Stimulated activated CD4-positive, alpha-beta T cell treated with anti-CD3 and anti-CD28 coated beads, Interleukin-4, amount 100 ng/mL, for 4 hours (primary cell): ENCODE data around the gene PRPF31.

Experiments
- DNase-seq, 2 experiments: peaks; one replicate each; pipeline ENCODE4 v3.0.0-alpha.2; 2020

The PRPF31 gene

DNA sequence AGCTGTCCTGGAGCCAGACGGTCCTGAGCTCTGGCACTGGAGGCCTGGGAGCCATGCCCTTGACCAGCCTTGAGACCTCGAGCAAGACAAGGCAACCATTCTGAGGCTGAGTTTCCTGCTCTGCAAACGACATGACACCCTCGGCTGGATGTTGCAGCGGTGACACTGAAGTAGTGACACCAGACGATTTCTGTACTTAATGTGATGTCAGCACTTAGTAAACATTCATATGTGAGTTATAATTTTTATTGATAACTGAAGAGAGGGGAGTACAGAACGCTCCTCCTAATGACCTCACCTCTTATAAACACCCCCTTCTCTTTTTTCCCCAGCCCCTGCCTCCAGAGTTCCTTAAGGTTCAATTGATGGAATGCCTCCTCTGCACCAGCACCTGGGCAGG, 7.1 kb upstream of the PRPF31 start:
- no peak for DNase-seq

DNA sequence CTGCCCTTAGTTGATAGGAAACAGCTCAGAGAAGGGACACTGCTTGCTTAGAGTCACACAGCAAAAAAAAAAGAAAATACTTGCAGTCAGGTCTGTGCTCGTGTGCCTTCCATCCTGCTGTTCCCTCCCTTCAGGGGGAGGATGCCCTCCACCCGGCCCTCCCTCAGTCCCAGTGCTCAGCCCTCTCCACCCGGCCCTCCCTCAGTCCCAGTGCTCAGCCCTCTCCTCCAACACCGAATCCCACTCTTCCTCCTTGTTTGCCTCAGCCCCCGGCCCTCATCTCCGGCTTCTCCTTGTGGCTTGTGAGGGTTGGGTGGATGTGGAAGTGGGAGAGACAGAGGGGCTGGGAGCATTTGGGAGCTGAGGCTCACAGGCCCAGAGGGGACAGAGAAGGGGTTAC, 5.9 kb upstream of the PRPF31 start:
- no peak for DNase-seq

DNA sequence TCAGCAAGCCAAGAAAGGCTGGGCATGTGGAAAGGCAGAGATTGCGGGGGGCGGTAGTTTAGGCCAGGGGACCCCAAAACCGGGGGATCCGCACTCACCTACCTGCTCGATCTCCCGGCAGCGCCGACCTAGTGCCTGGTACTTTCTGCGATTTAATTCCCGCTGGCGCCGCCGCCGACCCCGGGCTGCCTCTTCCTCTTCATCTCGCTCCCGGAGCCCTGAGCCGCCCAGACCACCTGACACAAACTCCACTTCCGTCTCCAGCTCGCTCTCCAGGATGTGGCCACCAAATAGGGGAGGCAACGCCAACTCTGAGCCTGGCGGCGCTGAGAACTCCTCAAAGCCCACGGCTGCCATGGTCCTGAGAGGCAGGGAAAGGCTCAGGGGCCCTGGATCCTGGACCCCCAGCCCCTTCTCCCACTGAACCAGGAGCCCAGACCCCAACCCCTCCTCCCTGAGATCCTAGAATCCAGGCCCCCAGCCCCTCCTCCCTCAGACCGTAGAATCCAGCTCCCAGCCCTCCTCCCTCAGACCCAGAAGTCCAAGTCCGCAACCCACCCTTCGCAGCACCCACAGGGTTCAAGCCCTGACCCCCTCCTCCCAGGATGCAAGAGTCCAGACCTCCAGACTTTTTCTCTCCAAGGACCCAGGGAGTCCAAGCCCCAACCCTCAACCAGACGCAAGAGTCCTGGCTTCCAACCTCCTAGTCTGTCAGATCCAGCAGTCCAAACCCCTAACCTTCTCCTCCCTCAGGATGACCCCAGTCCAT, 1.0 kb upstream of the PRPF31 start:
- DNase-seq = peak in 1 of 2 experiments; percentile 9

DNA sequence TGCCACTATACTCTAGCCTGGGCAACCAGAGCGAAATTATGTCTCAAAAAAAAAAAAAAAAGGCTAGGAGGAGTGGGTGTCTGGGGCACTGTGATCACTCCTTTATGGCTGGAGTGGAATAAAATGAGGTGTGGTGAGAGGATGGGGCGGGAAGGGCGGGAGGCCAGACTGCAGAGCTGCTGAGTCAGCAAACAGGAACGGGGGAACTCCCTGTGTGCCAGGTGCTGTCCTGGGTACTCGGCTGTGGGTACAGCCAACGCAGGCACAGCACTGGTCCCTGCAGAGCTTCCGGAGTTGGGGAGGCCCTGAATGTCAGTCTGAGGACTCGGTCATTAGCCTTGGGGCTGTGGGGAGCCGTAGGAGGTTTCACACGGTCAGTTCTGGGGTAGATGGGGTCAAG, 5.7 kb downstream of the PRPF31 start:
- DNase-seq = no peak

DNA sequence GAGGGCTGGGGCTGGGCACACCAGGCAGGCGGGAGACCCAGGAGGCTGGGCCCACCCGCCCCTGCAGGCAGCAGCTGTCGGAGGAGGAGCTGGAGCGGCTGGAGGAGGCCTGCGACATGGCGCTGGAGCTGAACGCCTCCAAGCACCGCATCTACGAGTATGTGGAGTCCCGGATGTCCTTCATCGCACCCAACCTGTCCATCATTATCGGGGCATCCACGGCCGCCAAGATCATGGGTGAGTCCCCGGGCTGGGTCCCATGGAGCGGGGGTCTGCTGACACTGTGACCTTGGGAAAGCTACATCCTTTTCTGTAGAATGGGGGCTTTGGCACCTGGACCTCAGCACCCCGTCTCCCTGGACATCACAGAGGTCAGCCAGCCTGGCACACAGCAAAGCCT, 8.1 kb downstream of the PRPF31 start:
- DNase-seq = no peak

DNA sequence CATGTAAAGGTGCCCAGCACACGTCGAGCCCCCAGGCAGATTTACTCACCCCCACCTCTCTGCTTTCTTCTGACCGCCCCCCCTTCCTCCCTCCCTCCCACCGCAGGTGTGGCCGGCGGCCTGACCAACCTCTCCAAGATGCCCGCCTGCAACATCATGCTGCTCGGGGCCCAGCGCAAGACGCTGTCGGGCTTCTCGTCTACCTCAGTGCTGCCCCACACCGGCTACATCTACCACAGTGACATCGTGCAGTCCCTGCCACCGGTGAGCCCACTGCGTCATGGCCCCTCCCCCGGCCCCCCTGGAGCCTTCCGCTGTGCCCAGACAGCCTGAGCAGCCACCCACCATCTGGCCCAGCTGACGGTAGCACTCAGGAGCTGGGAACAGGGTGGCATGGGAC, 8.8 kb downstream of the PRPF31 start:
- DNase-seq = no peak

DNA sequence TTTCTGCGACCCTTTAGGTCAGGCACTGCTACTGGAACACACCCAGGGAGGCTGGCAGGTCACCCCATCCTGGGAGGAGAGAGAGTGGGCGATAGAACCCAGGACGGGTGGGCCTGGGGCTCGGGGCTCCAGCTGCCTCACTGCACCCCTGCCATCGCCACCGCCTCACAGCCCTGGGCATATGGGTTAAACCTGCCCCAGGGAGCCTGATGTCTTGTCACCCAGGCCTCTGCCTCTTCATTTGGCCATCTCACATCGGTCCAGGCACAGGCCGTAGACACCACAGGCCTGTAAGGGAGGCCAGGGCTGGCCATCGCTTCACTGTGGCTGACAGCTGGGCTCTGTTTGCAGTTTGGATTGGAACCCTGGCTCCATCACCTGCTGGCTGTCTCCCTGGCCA, 10.2 kb downstream of the PRPF31 start:
- DNase-seq = no peak

DNA sequence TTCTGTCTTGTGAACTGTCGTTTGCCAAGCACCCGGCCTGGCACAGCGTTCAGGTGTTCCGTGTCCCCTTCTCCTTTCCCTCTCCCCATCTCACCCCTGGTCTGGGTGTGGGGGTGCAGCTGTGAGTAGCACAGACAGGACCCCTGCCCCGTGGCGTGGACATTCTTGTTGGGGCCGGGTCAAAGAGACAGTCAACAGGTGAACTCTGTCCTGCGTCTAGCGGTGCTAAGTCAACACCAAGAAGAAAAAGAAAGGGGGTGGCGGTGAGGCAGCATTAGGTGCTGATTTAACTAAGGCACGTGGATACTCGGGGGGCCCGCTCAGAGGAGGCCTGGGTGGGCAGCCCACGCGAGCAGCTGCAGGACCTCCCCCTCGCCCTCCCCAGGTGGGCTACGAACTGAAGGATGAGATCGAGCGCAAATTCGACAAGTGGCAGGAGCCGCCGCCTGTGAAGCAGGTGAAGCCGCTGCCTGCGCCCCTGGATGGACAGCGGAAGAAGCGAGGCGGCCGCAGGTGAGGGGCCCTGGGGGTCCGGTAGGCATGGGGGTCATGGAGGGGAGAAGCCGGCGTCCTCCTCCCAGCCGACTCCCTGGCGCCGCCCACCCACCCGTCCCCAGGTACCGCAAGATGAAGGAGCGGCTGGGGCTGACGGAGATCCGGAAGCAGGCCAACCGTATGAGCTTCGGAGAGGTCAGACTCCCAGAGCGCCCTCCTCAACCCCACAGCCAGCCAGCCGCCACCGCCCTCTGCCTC, 12.3 kb downstream of the PRPF31 start:
- no peak for DNase-seq

DNA sequence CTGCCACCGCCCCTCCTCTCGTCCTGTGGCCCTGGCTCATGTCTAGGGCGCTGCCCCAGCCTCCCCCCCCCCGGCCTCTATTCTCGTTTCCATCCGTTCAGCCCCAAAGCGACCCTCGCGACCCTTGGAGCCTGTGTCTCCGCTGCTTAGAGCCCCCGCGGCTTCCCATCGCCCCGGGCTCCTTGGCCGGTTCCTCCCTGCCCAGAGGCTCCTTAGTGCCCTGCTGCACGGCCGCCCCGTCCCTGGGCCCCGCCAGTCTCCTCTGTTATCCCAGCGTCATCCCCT, 12.8 kb downstream of the PRPF31 start:
- no peak for DNase-seq

DNA sequence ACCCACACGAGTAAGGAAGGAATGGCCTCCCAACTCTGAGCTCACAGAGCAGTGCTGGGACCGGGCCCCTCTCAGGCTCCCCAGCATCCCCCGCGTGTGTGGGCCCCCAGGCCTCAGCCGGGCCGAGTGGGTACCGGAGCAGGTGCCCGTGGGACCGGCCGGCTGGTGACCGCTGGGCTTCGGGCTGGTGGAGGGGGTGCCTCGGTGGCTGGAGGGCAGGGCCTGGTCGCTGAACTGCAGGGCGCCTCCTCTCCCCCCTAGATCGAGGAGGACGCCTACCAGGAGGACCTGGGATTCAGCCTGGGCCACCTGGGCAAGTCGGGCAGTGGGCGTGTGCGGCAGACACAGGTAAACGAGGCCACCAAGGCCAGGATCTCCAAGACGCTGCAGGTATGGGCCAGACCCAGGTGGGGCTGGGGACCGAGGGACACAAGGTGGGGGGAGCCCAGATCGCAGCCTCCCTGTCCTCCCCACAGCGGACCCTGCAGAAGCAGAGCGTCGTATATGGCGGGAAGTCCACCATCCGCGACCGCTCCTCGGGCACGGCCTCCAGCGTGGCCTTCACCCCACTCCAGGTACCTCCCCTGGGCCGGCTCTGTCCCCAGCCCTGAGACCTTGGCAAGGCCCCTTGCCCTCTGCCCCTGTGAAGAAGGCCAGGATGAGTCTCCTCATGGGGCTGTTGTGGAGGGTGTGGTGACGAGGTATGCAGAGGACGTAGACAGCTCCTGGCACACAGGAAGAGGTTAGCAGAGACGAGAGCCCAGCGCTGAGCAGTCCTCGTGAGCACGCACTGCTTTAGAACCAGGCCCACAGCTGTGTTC, 13.5 kb downstream of the PRPF31 start:
- DNase-seq = no peak

DNA sequence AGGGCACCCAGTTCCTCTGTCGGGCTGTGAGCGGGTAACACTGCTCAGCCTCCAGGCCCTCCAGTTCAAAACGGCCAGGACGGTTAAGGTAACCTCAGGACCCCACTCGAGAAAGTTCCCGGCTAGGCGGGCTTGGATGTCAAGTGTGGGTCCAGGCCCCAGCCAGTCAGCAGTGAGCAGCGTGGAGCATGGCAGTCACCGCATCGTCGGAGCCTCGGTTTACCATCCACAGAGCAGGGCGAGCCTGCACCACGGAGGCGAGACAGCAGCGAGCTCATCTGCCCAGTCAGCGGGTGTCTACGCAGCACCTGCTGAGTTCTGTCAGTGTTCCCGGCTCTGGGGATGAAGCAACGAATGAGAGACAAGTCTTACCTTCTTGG, 14.1 kb downstream of the PRPF31 start:
- no peak for DNase-seq

DNA sequence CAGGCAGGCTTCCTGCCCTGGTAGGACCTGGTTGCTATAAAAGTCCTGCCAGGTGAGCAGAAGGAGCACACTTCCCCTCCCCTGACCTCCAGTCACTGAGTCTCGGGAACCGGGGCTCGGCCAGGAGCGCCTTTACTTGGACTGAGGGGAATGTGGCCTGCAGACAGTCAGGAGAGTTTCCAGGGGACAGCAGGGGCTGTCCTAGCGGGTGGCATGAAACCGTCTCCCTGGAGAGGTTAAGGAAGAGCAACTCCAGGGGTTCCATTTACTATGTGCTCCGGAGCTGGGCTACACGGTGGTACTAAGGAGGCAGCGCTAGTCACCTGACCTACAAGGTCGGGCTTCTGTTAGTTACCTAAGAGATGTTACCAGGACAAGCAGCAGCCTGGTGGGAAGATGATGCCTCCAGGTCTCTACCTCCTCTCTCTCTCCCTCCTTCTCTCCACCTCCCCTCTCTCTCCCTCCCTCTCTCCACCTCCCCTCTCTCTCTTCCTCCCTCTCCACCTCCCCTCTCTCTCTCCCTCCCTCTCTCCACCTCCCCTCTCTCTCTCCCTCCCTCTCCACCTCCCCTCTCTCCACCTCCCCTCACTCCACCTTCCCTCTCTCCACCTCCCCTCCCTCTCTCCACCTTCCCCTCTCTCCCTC, 17.9 kb downstream of the PRPF31 start:
- DNase-seq = no peak

DNA sequence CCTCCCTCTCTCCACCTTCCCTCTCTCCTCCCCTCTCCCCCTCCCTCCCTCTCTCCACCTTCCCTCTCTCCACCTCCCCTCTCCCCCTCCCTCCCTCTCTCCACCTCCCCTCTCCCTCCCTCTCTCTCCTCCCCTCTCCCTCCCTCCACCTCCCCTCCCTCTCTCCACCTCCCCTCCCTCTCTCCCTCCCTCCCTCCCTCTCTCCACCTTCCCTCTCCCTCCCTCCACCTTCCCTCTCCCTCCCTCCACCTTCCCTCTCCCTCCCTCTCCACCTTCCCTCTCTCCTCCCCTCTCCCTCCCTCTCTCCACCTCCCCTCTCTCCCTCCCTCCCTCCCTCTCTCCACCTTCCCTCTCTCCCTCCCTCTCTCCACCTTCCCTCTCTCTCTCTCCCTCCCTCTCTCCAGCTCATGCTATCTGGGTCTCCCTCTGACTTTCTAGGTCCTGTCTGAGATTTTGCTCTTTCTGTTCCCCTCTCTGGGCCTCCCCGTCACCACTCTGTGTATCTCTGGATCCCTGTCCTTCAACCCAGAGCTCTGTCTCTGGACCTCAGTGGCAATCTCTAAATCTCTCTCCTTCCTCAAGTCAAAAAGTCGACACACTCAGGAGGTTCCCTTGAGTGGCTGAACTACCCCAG, 18.5 kb downstream of the PRPF31 start:
- DNase-seq = no peak

DNA sequence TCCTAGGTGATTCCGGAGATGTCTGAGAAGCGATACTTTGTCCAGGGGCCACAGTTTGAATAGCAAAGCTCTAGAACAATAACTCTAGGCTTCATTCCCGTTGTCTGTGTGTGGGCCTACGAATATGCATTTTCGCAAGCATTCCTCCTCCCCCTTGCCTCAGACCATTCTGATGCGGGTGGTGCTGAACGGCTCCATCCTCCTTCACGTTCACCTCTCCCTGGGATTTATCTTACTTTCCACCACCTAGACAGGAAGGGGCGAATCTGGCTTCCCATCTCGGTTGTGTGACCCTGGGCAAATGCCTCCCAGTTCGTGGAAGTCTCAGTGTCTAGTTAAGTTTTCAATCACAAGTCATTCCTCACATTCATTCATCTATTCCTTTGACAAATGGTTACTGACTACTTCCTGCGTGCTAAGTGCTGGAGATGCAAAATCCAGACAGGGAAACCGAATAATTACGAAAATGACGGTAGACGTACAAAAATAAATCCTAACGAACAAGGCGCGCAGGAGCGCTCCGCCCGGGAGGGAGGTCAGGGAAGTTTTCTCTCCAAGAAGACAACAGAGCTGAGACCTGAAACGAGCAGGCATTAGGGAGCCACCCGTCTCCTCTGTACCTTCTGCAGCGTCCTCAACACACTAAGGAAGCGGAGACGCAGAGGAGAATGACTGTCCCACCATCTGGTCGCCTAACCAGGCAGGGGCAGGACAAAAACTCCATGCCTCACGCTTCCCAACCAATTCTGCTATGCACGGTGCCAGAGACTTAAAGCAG, 20.7 kb downstream of the PRPF31 start:
- DNase-seq = no peak

DNA sequence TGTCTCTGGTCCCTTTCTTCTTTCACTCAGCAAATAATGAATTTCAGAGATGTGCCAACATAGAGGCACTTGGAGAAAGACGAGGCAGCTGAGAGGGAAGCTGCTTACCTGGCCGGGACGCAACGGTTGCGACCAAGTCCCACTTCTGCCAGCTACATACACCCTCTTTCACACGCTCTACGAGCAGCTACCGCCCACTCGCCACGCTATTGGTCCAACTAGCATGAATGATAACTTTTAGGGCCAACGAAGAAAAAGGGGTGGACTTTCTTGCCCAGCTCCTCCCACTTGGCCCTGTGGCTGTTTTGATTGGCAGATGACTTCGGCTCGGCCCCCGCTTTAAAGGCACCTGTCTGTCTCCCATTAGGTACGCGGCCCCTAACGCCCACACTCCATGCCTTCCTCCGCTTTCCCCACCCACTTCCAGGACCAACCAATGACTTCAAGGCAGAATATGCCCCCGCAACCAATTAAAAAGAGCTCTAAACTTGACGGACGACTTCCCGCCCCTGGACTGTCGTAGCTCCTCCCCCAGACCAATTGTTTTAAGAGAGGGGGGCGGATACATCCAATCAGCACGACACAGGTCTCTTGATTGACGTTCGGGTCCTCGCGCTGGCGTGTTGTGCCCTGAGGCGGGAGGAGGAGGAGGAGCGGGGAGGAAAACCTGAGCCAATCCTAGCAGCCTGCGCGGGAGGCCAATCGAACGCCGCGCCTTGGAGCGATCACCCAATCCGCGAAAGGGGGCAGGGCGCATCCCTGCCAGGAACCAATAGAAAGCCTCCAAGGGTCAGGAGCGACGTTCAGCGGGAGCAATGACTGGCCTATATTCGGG, 21.5 kb downstream of the PRPF31 start:
- peak; percentile 95 to 100 for DNase-seq

DNA sequence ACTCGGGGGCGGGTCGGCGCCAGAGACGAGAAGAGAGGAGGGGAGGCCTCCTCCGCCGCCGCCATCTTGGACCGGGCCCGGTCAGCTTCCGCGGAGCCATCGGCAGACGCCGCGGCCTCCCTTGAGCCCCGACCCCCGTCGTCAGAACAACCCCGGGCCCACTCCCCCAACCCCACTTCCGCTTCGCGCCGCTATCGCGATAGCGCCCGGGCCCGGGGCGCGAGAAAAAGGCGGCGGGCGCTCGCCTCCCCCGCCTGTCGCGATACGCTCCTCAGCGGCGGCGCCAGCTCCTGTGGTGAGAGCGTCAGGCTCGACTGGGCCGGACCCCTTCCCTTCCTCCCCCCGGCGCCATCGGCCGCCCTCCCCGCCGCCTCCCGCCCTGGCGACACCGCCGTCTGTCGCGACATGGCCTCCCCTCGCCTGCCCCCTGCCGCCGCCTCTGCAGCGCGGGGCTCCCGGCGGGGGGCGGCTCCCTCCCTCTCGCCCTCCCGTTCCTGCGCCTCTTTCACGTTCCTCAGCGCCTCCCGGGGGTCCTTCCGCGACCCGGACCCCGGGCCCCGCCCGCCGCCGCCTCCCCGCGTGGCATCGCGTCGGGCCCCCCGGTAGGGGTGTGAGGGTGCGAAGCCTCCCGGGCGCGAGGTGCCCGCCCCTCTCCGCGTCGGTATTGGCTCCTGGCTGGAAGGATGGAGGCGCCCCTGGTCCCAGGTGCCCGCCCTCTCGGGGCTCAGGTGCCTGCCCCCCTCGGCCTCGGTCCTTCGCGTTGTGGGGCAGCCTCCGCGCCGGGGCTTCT, 22.3 kb downstream of the PRPF31 start, which contains the start of gene CNOT3:
TSS of gene CNOT3 (plus strand) at position 64 of the 790 bp plus-strand sequence. CDS start 5,217 bp downstream, outside the sequence.
- DNase-seq = peak; percentile 11 to 33

DNA sequence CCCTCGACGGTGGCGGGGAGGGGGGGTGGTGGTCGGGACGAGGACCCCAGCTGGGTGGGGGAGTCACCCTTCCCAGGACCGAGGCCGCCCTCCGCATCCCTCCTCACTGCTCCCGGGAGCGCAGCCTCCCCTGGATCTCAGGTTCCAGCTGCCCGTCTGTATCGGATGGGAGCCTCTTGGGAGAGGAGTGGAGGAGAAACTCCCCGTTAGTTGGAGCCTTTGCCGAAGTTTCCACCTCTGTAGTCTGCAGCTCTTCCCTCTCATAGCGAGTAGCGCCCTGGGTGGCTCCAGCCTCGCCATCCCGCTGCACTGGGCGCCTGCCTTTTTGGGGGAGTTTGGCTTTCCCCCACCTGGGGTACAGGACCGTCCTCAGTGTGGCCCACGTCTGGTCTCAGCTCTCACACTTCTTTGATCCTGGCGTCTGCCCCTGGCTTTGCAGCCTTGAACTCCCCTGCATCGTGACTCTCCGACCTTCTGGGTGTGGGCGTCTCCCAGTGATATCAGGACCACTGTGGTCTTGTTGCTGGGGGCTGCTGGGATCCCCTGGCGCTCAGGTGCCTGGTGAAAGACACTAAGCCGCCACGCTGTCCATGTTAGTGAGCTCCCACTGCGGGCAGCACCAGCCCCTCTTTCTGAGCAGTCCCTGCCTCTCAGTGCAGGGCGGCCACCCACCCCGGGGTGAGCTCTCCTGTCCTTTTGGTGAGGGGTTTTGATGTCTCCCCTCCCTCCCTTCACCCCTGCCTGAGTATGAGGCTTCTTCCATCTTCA, 23.1 kb downstream of the PRPF31 start:
- no peak for DNase-seq

DNA sequence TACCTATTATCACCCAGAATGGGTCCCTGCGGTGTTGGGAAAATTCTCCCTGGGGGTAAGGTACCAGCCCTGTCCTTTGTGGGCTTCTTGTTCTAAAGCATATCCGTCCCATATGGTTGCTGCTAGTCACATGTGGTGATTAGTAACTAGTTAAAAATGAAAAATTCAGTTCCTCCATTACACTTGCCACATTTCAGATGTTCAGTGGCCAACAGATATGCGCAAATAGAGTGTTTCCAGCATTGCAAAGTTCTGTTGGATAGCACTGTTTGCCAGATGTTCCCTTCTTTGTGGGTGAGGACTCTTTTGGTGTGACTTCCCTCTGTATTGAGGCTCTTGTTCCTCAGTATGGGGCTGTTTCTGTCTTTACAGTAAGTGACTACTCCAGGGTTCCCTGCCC, 25.8 kb downstream of the PRPF31 start:
- no peak for DNase-seq

DNA sequence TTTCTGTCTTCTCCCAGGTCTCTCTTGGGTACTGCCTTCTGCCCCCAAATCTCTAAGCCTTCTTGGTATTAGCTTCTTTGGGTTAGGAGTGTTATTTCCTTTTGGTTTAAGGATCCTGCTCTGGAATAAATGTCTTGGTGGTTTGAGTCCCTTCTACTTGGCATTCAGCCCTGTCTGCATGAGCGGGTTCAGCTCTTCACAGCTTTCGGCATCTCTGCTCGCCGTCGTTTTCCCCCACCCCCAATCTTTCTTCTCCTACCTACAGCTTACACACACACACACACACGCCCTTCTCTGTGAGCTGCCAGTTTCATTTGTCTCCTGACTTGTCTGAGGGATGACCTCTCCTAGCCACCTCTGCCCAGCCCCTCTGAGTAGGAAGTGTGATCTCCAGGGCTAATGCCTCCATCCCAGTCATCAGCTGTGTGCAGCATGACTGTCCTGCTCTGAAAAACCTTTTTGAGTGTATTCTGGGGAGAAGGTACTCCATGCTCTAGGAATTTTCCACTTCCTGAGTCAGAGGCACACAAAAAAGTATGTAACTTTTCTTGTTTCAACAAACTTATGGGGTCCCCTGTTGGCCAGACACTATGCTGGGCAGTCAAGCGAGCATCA, 26.7 kb downstream of the PRPF31 start:
- no peak for DNase-seq
